Measurements from ENCODE around the gene GALM. TPM values are rescaled to one million over a fixed set of nuclear protein-coding genes. Genes with fewer than 3 reads are reported as not detected.

The GALM gene
- total and polyA plus RNA-seq, 2 of the 8 experiments (the other 6 are each of a cell fraction or from before 2014, with no cell fraction given) = 9.9 to 13.1 TPM

GRCh38 chr2:38765551-38765950 is 99.6 kb downstream of the GALM start:
- 94% methylated on average over 5 of the region's 5 CpGs; no CpG with 5 or more reads in 1 of the 2 experiments for WGBS, 2 experiments (ENCODE audit: extremely low coverage in 1 of 2, insufficient coverage in 1 of 2, insufficient read length in 1 of 2, insufficient replicate concordance in 2 of 2, low coverage in 1 of 2, low lambda C conversion rate in 2 of 2, missing lambda C conversion rate in 1 of 2)
- H2BK12ac ChIP-seq (ENCODE audit: low read depth, low read length) = no peak overlapping the region
- H4K8ac ChIP-seq (ENCODE audit: extremely low read depth, insufficient read depth, low read length) = no peak overlapping the region
- no peak overlapping the region for H3K4ac ChIP-seq (replicated peaks; ENCODE audit: insufficient read length, low read depth, low read length)
- H2BK5ac ChIP-seq (ENCODE audit: low read depth, low read length) = no peak overlapping the region
- ChIA-PET CTCF (ENCODE audit: partially characterized antibody) (interaction anchor here (0.5 to 0.6 kb wide), 2 partner anchors 17 to 18 kb away, joined by 3 read pairs; no protein-coding TSS in a partner anchor), POLR2A (ENCODE audit: partially characterized antibody) (interaction anchor here (9.4 kb wide), 1 partner anchor 18 kb away, joined by 153 read pairs; the partner anchor contains the start of gene SRSF7)
- H2AK5ac ChIP-seq (ENCODE audit: low read depth, low read length) = no peak overlapping the region
- H3K9ac ChIP-seq (replicated peaks in 1 of 4; ENCODE audit: extremely low read depth in 1 of 4, low read depth in 3 of 4, low read length in 3 of 4) = no peak overlapping the region
- no peak overlapping the region for H2BK15ac ChIP-seq (ENCODE audit: low read length)
- no peak overlapping the region for H2BK20ac ChIP-seq (ENCODE audit: low read length)
- no peak overlapping the region for H2AFZ ChIP-seq (ENCODE audit: low read length)
- H3K23ac ChIP-seq (ENCODE audit: insufficient read length) = no peak overlapping the region
- no peak overlapping the region for H3K4me3 ChIP-seq (ENCODE audit: extremely low read depth in 1 of 4, insufficient read depth in 2 of 4, low read depth in 3 of 4, low read length in 4 of 4)
- no peaks in the 10 kb centered on the region for H3K4me1 ChIP-seq (replicated peaks in 1 of 4; ENCODE audit: control insufficient read depth in 3 of 4, insufficient read depth in 4 of 4, low read length in 3 of 4)
- no peaks in the 10 kb centered on the region for H3K79me1 ChIP-seq (ENCODE audit: low read depth, low read length)
- TF ChIP-seq JUN (IDR thresholded peaks at IDR 0.05; ENCODE audit: low read depth, low read length) (no peak), EGR1 (IDR thresholded peaks at IDR 0.05; ENCODE audit: borderline replicate concordance, low read depth, low read length) (no peak), SP2 (IDR thresholded peaks at IDR 0.05; ENCODE audit: low read length) (no peak)
- no peak overlapping the region for H4K5ac ChIP-seq (ENCODE audit: insufficient read length, low read depth, low read length)
- no peak overlapping the region for H2BK120ac ChIP-seq (replicated peaks; ENCODE audit: low read depth, low read length)
- H3K9me3 ChIP-seq (ENCODE audit: insufficient read depth in 2 of 2, low read depth in 1 of 2, low read length in 1 of 2) = no peaks in the 10 kb centered on the region
- H3K36me3 ChIP-seq (ENCODE audit: control insufficient read depth in 2 of 4, insufficient read depth in 4 of 4, low read length in 3 of 4) = no peaks in the 10 kb centered on the region
- H3K23me2 ChIP-seq (ENCODE audit: low read depth, low read length) = no peaks in the 10 kb centered on the region
- no peaks in the 10 kb centered on the region for H4K20me1 ChIP-seq (replicated peaks in 1 of 2; ENCODE audit: control insufficient read depth in 1 of 2, insufficient read depth in 2 of 2, low read length in 2 of 2)
- no peak overlapping the region for H3K27ac ChIP-seq (ENCODE audit: low read depth, low read length)
- H3K79me2 ChIP-seq (ENCODE audit: control insufficient read depth in 1 of 2, insufficient read depth in 2 of 2, low read length in 2 of 2) = no peaks in the 10 kb centered on the region
- H3K27me3 ChIP-seq (replicated peaks in 1 of 4; ENCODE audit: control insufficient read depth in 3 of 4, extremely low read depth in 1 of 4, insufficient read depth in 3 of 4, low read length in 3 of 4) = no peaks in the 10 kb centered on the region
- H3K56ac ChIP-seq (replicated peaks; ENCODE audit: insufficient read length, low read depth, low read length) = no peak overlapping the region
- H4K91ac ChIP-seq (replicated peaks; ENCODE audit: insufficient read length, low read length) = no peak overlapping the region
- no peak overlapping the region for H3K4me2 ChIP-seq (ENCODE audit: insufficient read depth in 1 of 2, low read depth in 2 of 2, low read length in 2 of 2)
- H3K14ac ChIP-seq (ENCODE audit: insufficient read length) = no peak overlapping the region
- DNase-seq (ENCODE audit: low read depth in 1 of 2, low spot score in 2 of 2) = no peak
- no peak for FAIRE-seq
- H3K18ac ChIP-seq (ENCODE audit: extremely low read depth, low read length) = no peak overlapping the region
